Neutrophil (primary cell): Measurements from ENCODE around the gene ABLIM2.
"Not testable (repeated sequence)": the region's sequence is repeated elsewhere in the genome, so short reads cannot be mapped to it uniquely, and the experiment has no call there.

Experiments used
- H3K27ac ChIP-seq: fragments of 200-600 bp; sonication (generic); 2 replicates; pipeline ENCODE4 v1.5.1; 2016; ENCODE audit warnings: mild to moderate bottlenecking, moderate library complexity
- H3K27me3 ChIP-seq: fragments of 200-600 bp; sonication (generic); 2 replicates; pipeline ENCODE4 v1.6.0; 2016; ENCODE audit warnings: mild to moderate bottlenecking
- H3K36me3 ChIP-seq: fragments of 200-600 bp; sonication (generic); 2 replicates; pipeline ENCODE4 v1.5.1; 2017
- H3K4me1 ChIP-seq, 2 experiments: fragments of 200-600 bp in 1 of 2; sonication (generic) in 1 of 2; 1 replicate in 1 of 2; 2 replicates in 1 of 2; pipeline versions ENCODE4 v1.5.1 to v1.6.1; 2013 to 2016; ENCODE audit warnings: low read depth in 1 of 2, low read length in 1 of 2, mild to moderate bottlenecking in 1 of 2, moderate library complexity in 1 of 2; ENCODE audit not compliant: control insufficient read depth in 1 of 2, insufficient read depth in 1 of 2
- H3K4me3 ChIP-seq, 2 experiments: fragments of 200-600 bp in 1 of 2; sonication (generic) in 1 of 2; 1 replicate in 1 of 2; 2 replicates in 1 of 2; pipeline ENCODE4 v1.5.1; 2013 to 2016; ENCODE audit warnings: low read depth in 1 of 2, low read length in 1 of 2, mild to moderate bottlenecking in 1 of 2, moderate library complexity in 1 of 2
- H3K9me3 ChIP-seq: fragments of 200-600 bp; sonication (generic); 2 replicates; pipeline ENCODE4 v1.5.1; 2016
- TF ChIP-seq, protein P1 (sequence below): fragments of 200-600 bp; sonication (generic); IDR thresholded peaks from 2 replicates; pipeline ENCODE4 v1.5.1; 2016; ENCODE audit warnings: antibody characterized with exemption

Gene ABLIM2

DNA sequence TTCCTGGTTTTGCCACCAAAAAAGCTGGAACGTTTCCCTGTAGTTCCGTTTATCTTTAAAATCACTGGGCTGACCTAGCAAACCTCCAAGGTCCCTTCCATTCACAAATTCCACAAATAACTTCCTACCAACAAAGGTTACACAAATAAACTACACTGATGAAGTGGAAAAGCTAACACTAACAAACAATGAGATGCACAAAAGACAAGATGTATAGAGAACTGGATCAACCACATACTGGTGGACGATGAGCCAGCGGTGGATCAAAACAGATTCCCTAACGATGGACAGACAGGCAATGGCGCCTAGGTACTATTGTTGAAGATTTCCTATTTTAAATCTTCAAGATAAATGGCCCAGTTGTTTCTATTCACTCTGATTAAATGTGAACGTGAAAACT lies 234.4 kb downstream of the ABLIM2 start:
- Histone ChIP-seq H3K27me3 (no peaks in the 10 kb centered on the region), H3K4me3 (no peak overlapping the region), H3K27ac (no peak overlapping the region), H3K4me1 (peaks cover 0 to 2% of the 10 kb centered on the region in 2 experiments), H3K36me3 (no peaks in the 10 kb centered on the region), H3K9me3 (no peaks in the 10 kb centered on the region)
- TF ChIP-seq, protein P1, sequence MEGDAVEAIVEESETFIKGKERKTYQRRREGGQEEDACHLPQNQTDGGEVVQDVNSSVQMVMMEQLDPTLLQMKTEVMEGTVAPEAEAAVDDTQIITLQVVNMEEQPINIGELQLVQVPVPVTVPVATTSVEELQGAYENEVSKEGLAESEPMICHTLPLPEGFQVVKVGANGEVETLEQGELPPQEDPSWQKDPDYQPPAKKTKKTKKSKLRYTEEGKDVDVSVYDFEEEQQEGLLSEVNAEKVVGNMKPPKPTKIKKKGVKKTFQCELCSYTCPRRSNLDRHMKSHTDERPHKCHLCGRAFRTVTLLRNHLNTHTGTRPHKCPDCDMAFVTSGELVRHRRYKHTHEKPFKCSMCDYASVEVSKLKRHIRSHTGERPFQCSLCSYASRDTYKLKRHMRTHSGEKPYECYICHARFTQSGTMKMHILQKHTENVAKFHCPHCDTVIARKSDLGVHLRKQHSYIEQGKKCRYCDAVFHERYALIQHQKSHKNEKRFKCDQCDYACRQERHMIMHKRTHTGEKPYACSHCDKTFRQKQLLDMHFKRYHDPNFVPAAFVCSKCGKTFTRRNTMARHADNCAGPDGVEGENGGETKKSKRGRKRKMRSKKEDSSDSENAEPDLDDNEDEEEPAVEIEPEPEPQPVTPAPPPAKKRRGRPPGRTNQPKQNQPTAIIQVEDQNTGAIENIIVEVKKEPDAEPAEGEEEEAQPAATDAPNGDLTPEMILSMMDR: no peak

DNA sequence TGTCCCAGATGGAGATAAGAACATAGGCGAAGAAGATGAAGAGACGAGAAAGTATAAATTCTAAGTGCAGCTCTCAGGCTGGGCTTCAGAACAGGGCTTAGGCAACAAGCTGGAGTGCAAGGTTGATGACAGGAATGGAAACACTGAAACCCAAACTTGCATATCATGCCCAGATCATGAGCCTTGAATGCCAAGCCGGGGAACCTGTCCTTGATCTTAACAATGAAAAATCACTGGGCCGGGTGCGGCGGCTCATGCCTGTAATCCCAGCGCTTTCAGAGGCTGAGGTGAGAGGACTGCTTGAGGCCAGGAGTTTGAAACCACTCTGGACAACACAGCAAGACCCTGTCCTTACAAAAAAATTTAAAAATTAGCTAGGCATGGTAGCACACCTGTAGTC lies 236.1 kb downstream of the ABLIM2 start:
- H3K9me3 ChIP-seq: no peaks in the 10 kb centered on the region
- TF ChIP-seq, protein P1: no peak
- H3K27ac ChIP-seq: no peak overlapping the region
- no peak overlapping the region for H3K4me3 ChIP-seq
- no peaks in the 10 kb centered on the region for H3K27me3 ChIP-seq
- H3K4me1 ChIP-seq: no peaks in the 10 kb centered on the region
- no peaks in the 10 kb centered on the region for H3K36me3 ChIP-seq

DNA sequence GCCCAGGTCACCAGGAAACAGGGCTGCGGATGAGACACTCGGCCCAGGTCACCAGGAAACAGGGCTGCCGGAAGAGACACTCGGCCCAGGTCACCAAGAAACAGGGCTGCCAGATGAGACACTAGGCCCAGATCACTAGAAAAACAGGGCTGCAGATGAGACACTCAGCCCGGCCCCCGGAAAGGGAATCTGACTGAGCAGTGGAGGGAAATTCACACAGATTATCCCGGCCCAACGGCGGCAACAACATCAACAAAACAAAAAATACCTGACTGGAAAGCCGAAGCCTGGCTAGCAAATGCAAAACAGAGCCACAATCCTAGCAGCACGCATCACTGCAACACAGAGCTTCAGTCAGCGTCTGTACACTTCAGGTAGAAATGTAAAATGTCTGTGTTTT lies 239.6 kb downstream of the ABLIM2 start:
- TF ChIP-seq, protein P1: no peak
- Histone ChIP-seq H3K9me3 (no peaks in the 10 kb centered on the region), H3K4me1 (no peaks in the 10 kb centered on the region), H3K4me3 (no peak overlapping the region), H3K36me3 (no peaks in the 10 kb centered on the region), H3K27me3 (no peaks in the 10 kb centered on the region), H3K27ac (no peak overlapping the region)

DNA sequence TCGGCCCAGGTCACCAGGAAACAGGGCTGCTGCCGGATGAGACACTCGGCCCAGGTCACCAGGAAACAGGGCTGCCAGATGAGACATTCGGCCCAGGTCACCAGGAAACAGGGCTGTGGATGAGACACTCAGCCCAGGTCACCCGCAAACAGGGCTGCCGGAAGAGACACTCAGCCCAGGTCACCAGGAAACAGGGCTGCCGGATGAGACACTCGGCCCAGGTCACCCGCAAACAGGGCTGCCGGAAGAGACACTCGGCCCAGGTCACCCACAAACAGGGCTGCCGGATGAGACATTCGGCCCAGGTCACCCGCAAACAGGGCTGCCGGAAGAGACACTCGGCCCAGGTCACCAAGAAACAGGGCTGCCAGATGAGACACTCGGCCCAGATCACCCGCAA lies 240.4 kb downstream of the ABLIM2 start:
- not testable (repeated sequence) for H3K27me3 ChIP-seq, H3K4me3 ChIP-seq, H3K9me3 ChIP-seq, H3K36me3 ChIP-seq, H3K4me1 ChIP-seq, H3K27ac ChIP-seq

DNA sequence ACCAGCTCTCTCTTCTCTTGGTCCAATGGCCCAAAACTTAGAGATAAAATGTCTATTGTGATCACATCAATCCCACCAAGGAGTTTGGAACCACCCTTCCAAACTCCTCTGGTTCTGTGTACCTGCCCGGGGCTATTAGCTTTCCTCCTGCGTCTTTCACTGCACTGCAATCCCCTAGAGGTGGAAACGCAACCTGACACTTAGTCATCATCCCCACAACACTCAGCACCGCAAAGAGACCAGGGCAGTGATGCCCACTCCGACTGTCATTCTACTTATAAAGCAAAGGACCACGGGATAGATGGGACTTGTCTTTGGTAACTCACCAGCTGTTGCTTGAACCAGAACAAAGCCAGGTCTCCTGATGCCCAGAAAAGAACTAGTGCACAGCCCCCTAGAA lies 240.9 kb downstream of the ABLIM2 start:
- no peaks in the 10 kb centered on the region for H3K27me3 ChIP-seq
- H3K27ac ChIP-seq: no peak overlapping the region
- TF ChIP-seq, protein P1: no peak
- H3K9me3 ChIP-seq: no peaks in the 10 kb centered on the region
- no peaks in the 10 kb centered on the region for H3K36me3 ChIP-seq
- no peaks in the 10 kb centered on the region for H3K4me1 ChIP-seq
- no peak overlapping the region for H3K4me3 ChIP-seq

DNA sequence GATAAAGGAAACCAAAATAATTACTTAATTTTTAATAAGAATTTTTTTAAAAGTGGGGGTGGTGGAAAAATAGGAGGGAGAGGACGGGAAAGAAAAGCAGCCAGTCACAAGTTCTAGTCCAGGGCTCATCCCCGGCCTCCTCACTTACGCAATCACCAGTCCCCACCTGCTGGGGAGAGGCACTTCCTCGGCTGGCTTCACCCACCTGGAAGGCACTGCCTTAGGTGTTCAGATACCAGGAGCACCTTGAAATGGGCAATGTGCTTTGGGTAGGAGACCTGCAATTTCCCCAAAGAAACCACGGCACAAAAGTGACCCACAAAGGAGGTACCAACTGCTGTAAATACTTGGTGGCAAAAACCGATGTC lies 242.8 kb downstream of the ABLIM2 start:
- no peak overlapping the region for H3K27ac ChIP-seq
- TF ChIP-seq, protein P1: no peak
- peaks cover 0 to 7% of the 10 kb centered on the region in 2 experiments for H3K4me1 ChIP-seq
- no peaks in the 10 kb centered on the region for H3K36me3 ChIP-seq
- peaks cover 4% of the 10 kb centered on the region for H3K27me3 ChIP-seq
- H3K9me3 ChIP-seq: no peaks in the 10 kb centered on the region
- no peak overlapping the region for H3K4me3 ChIP-seq
